Right lobe of liver (tissue), 4 donors: ENCODE results near the gene CLIC6.

ENCODE experiments used
- POLR2A ChIP-seq: fragments of 450-650 bp; IDR thresholded peaks from one replicate; pipeline ENCODE4 v1.6.1; 2017; ENCODE audit warnings: antibody characterized with exemption, mild to moderate bottlenecking
- TF ChIP-seq, protein P1 (sequence below), 4 donors: fragments of 200-600 bp in 3 of 4; fragments of 450-650 bp in 1 of 4; IDR thresholded peaks; one replicate each; pipeline versions ENCODE4 v1.5.1 to v1.8.0; 2016 to 2022; ENCODE audit warnings: antibody characterized with exemption in 4 of 4, mild to moderate bottlenecking in 2 of 4
- donor health status: DM: no; HTN: no; CAD: no.
- donor health status: DM: no; HTN: no; CAD: no.
- donor health status: DM: no; HTN: yes; CAD: no.

DNA sequence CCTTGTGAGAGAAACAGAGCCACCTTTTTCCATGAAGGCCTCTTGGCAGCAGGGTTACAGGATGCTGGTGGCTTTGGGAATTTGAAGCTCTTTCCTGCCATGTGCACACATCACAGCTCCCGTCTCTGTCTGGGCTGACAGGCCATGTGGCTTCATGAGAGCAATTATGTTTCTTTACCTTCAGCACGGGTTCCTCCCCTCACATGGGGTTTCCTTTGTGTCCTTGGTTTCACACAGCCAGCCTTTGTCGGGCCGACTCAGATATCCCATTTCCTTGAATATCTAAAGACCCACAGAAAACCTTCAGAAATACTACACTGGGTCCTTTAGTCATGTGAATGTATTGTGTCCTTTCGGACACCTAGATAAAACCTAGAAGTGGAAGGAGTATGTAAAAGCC lies 7.1 kb downstream of the CLIC6 start:
- TF ChIP-seq, protein P1, sequence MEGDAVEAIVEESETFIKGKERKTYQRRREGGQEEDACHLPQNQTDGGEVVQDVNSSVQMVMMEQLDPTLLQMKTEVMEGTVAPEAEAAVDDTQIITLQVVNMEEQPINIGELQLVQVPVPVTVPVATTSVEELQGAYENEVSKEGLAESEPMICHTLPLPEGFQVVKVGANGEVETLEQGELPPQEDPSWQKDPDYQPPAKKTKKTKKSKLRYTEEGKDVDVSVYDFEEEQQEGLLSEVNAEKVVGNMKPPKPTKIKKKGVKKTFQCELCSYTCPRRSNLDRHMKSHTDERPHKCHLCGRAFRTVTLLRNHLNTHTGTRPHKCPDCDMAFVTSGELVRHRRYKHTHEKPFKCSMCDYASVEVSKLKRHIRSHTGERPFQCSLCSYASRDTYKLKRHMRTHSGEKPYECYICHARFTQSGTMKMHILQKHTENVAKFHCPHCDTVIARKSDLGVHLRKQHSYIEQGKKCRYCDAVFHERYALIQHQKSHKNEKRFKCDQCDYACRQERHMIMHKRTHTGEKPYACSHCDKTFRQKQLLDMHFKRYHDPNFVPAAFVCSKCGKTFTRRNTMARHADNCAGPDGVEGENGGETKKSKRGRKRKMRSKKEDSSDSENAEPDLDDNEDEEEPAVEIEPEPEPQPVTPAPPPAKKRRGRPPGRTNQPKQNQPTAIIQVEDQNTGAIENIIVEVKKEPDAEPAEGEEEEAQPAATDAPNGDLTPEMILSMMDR (IDR thresholded peaks at IDR 0.05) = no peak
- TF ChIP-seq POLR2A = no peak
